HepG2 (cell line): ENCODE measurements around the gene CTCF. TPM values are rescaled to one million over a fixed set of nuclear protein-coding genes. Genes with fewer than 3 reads are reported as not detected.

Experiments used
- ATAC-seq: fragments of 200-7000 bp; cut with Tn5 transposase; 3 replicates; pipeline ENCODE4 v1.9.1; 2020; ENCODE audit warnings: mild to moderate bottlenecking, moderate library complexity
- BruUV-seq: library from RNA; stranded (reverse); fragments of 400-500 nt; replicated peaks from 2 replicates; lab custom pipeline; 2021; lab: Mats Ljungman, UMichigan
- CTCF ChIA-PET: fragments of 300-600 bp; formaldehyde crosslinking; extraction: SDS; loops from one replicate; lab custom pipeline; 2021; ENCODE audit warnings: low total read pairs, inconsistent platforms, low intra/inter-chr PET ratio; lab: Yijun Ruan, JAX
- POLR2A ChIA-PET: fragments of 350-600 bp; sonication (Branson Sonifier 250); formaldehyde crosslinking; loops from one replicate; lab custom pipeline; 2020; ENCODE audit warnings: antibody characterized with exemption, inconsistent platforms; lab: Yijun Ruan, JAX
- DNase-seq: peaks from one replicate; pipeline ENCODE4 v3.0.0-alpha.2; 2015; ENCODE audit warnings: low spot score
- FAIRE-seq: peaks from 3 replicates; lab custom pipeline; 2011; peaks lifted over from hg19 to GRCh38; lab: Jason Lieb, UNC
- H2AFZ ChIP-seq: one replicate; pipeline ENCODE4 v1.6.1; 2011; ENCODE audit warnings: low read length, inconsistent platforms
- H3K27ac ChIP-seq: fragments of 300-600 bp; 3 replicates; pipeline ENCODE4 v1.8.0; 2011; ENCODE audit warnings: mixed run types, mild to moderate bottlenecking, mixed read lengths, low read length, inconsistent platforms; ENCODE audit not compliant: insufficient read depth; ENCODE audit errors: extremely low read length
- H3K27me3 ChIP-seq, 2 experiments: fragments of 200-600 bp in 1 of 2; 2 replicates in 1 of 2; 3 replicates in 1 of 2; pipeline versions ENCODE4 v1.6.0 to v1.8.0; 2011; ENCODE audit warnings: low read length in 2 of 2, mild to moderate bottlenecking in 2 of 2, moderate library complexity in 2 of 2, inconsistent platforms in 1 of 2; ENCODE audit not compliant: insufficient read depth in 2 of 2, control insufficient read depth in 1 of 2
- H3K36me3 ChIP-seq, 2 experiments: fragments of 200-600 bp in 1 of 2; replicated peaks in 1 of 2; 2 replicates in 1 of 2; 3 replicates in 1 of 2; pipeline versions ENCODE4 v1.5.1 to v1.8.0; 2011; ENCODE audit warnings: low read length in 2 of 2, inconsistent platforms in 1 of 2; ENCODE audit not compliant: insufficient read depth in 2 of 2, control insufficient read depth in 1 of 2
- H3K4me1 ChIP-seq: 2 replicates; pipeline ENCODE4 v1.5.1; 2012; ENCODE audit warnings: low read length, inconsistent platforms; ENCODE audit not compliant: insufficient read depth
- H3K4me2 ChIP-seq: 2 replicates; pipeline ENCODE4 v1.6.0; 2011; ENCODE audit warnings: low read depth, low read length, inconsistent platforms
- H3K4me3 ChIP-seq, 3 experiments: fragments of 200-600 bp in 1 of 3; sonication (generic), shearing (Covaris generic) in 1 of 3; replicated peaks in 1 of 3; 2 replicates each; pipeline ENCODE4 v1.5.1; 2011 to 2016; ENCODE audit warnings: low read length in 3 of 3, inconsistent platforms in 2 of 3, low read depth in 2 of 3, mild to moderate bottlenecking in 2 of 3, control low read depth in 1 of 3, mixed read lengths in 1 of 3; ENCODE audit not compliant: insufficient read depth in 1 of 3
- H3K79me2 ChIP-seq: one replicate; pipeline ENCODE4 v1.6.1; 2011; ENCODE audit warnings: low read length, inconsistent platforms; ENCODE audit not compliant: insufficient read depth
- H3K9ac ChIP-seq: 2 replicates; pipeline ENCODE4 v1.6.0; 2011; ENCODE audit warnings: mild to moderate bottlenecking, low read depth, low read length, inconsistent platforms; ENCODE audit not compliant: insufficient read depth
- H3K9me3 ChIP-seq: 2 replicates; pipeline ENCODE4 v1.5.1; 2012; ENCODE audit warnings: mild to moderate bottlenecking, low read length
- H4K20me1 ChIP-seq: 2 replicates; pipeline ENCODE4 v1.6.0; 2011; ENCODE audit warnings: inconsistent platforms, mild to moderate bottlenecking, low read length, moderate library complexity; ENCODE audit not compliant: insufficient read depth
- CCDC6 ChIP-seq: sonication (generic); formaldehyde crosslinking; IDR thresholded peaks from 2 replicates; pipeline ENCODE4 v1.8.1; 2022; ENCODE audit warnings: mild to moderate bottlenecking, missing genetic modification reagents, moderate library complexity
- FOSL1 ChIP-seq: sonication (generic); formaldehyde crosslinking; IDR thresholded peaks from 2 replicates; pipeline ENCODE4 v1.9.0; 2021; ENCODE audit warnings: missing genetic modification reagents, borderline replicate concordance
- HOXA5 ChIP-seq: sonication (generic); formaldehyde crosslinking; IDR thresholded peaks from 2 replicates; pipeline ENCODE4 v1.4.0; 2020; ENCODE audit warnings: missing genetic modification reagents
- KAT8 ChIP-seq: IDR thresholded peaks from 2 replicates; pipeline ENCODE4 v1.6.1; 2016; ENCODE audit warnings: missing genetic modification reagents, missing compliant biosample characterization
- KLF16 ChIP-seq, 2 experiments: sonication (generic) in 1 of 2; formaldehyde crosslinking in 1 of 2; IDR thresholded peaks; 2 replicates each; pipeline versions ENCODE4 v1.6.1 to v1.8.0; 2016 to 2023; ENCODE audit warnings: missing genetic modification reagents in 2 of 2, missing compliant biosample characterization in 1 of 2
- NRL ChIP-seq: sonication (generic); formaldehyde crosslinking; IDR thresholded peaks from 2 replicates; pipeline ENCODE4 v1.5.0; 2020; ENCODE audit warnings: missing genetic modification reagents, mild to moderate bottlenecking, moderate library complexity, borderline replicate concordance
- REPIN1 ChIP-seq: sonication (generic); formaldehyde crosslinking; IDR thresholded peaks from 2 replicates; pipeline ENCODE4 v1.8.0; 2022; ENCODE audit warnings: missing genetic modification reagents, low read depth, mild to moderate bottlenecking, borderline replicate concordance
- ZFP82 ChIP-seq: sonication (generic); formaldehyde crosslinking; IDR thresholded peaks from 2 replicates; pipeline ENCODE4 v1.5.1; 2020; ENCODE audit warnings: mild to moderate bottlenecking, missing genetic modification reagents, borderline replicate concordance
- ZFY ChIP-seq: sonication (generic); formaldehyde crosslinking; IDR thresholded peaks from 2 replicates; pipeline ENCODE4 v1.4.0; 2020; ENCODE audit warnings: missing genetic modification reagents
- ZNF121 ChIP-seq: sonication (generic); formaldehyde crosslinking; IDR thresholded peaks from 2 replicates; pipeline ENCODE4 v1.5.0; 2020; ENCODE audit warnings: mild to moderate bottlenecking, missing genetic modification reagents
- ZNF274 ChIP-seq: sonication (generic); formaldehyde crosslinking; IDR thresholded peaks from 2 replicates; pipeline ENCODE4 v1.5.1; 2020; ENCODE audit warnings: mild to moderate bottlenecking, missing genetic modification reagents
- ZNF431 ChIP-seq: sonication (generic); formaldehyde crosslinking; IDR thresholded peaks from 2 replicates; pipeline ENCODE4 v1.9.0; 2022; ENCODE audit warnings: missing genetic modification reagents, low read depth, mild to moderate bottlenecking, borderline replicate concordance
- ZNF543 ChIP-seq: sonication (generic); formaldehyde crosslinking; IDR thresholded peaks from 2 replicates; pipeline ENCODE4 v1.4.0; 2020; ENCODE audit warnings: mild to moderate bottlenecking, missing genetic modification reagents
- ZNF766 ChIP-seq: sonication (generic); formaldehyde crosslinking; IDR thresholded peaks from 2 replicates; pipeline ENCODE4 v1.5.0; 2020; ENCODE audit warnings: missing genetic modification reagents, borderline replicate concordance
- ZNF777 ChIP-seq: sonication (generic); formaldehyde crosslinking; IDR thresholded peaks from 2 replicates; pipeline ENCODE4 v1.4.0; 2020; ENCODE audit warnings: missing genetic modification reagents
- WGBS: methylation state at CpG from one replicate; pipeline ENCODE4 v1.1.6; 2017; ENCODE audit warnings: low lambda C conversion rate; 5-methylcytosine and 5-hydroxymethylcytosine counted together
- in situ Hi-C: cut with HindIII; loops from 2 replicates; pipeline ENCODE4 v1.10.0; 2017; ENCODE audit warnings: low pct_unique_long_range_greater_than_20kb; ENCODE audit not compliant: extremely low pct_ligation_motif_present
- intact Hi-C: fragments of 100-400 bp; cut with micrococcal nuclease; formaldehyde crosslinking; loops from one replicate; pipeline ENCODE4 v1.10.0; 2022; ENCODE audit not compliant: unreplicated experiment
- polyA plus RNA-seq, 8 experiments: library from polyadenylated mRNA; depleted of rRNA in 3 of 8; stranded (reverse) in 7 of 8; unstranded in 1 of 8; fragments of >200 nt; fragmentation: Illumina TruSeq in 4 of 8; extraction: Trizol in 4 of 8; gene quantifications; 2 replicates each; pipeline versions ENCODE4 v1.2.1 to v1.2.3, GENCODE V29; 2011 to 2016; ENCODE audit warnings: low read depth in 4 of 8, missing spikeins in 1 of 8, mixed read lengths in 1 of 8; ENCODE audit not compliant: insufficient read depth in 1 of 8
- total RNA-seq, 5 experiments: library from RNA; depleted of rRNA; stranded (reverse); fragments of >200 nt; fragmentation: Illumina TruSeq; extraction: Trizol; gene quantifications; 2 replicates each; pipeline ENCODE4 v1.2.3, GENCODE V29; 2016; ENCODE audit warnings: low read depth in 1 of 5
- TF ChIP-seq, protein P1 (sequence below): sonication (generic); formaldehyde crosslinking; IDR thresholded peaks from 2 replicates; pipeline ENCODE4 v1.9.0; 2022; ENCODE audit warnings: low read depth, missing genetic modification reagents
- TF ChIP-seq, protein P2 (sequence below): sonication (generic); formaldehyde crosslinking; IDR thresholded peaks from 2 replicates; pipeline ENCODE4 v1.4.0; 2020; ENCODE audit warnings: mild to moderate bottlenecking, missing genetic modification reagents, borderline replicate concordance

Gene CTCF
- total and polyA plus RNA-seq, 2 of the 13 experiments (the other 11 are each of a cell fraction or from before 2014, with no cell fraction given) = 19.5 to 37.5 TPM

DNA sequence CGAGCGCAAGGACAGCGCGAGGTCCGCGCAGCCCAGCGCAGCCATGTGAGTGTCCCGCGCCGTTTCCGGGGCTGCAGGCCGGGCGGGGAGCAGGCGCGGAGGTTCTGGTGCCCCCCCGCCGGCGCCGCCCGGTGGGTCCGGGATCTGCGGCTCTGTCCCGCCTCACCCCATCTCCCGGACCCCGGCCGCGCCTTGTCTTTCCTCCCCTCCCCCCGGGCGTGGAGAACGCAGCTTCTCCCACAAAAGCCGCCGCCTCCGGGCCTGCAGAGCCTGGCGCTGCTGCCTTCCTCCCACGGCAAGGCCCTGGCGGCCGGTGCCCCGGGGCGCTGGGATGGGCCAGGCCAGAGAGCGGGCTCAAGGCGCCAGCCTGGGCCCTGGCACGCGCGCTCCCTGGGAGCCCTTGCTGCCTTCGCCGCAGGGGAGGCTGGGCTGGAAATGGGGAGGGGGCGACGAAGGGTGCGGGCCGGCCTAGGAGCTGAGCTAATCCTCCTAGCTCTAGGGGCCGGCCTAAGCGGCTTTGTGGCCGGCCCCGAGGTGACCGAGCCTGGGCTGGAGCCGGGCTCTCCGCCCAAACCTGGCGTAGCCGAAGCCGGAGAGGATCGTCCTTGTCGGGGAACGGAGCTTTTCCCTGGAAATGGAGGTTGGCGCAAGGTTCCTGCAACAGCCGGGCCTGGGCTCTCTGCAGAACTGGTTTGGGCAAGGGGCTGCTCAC, 33.3 kb upstream of the CTCF start:
- in situ Hi-C loops = no loop called here
- 3% methylated on average over 32 of the region's 65 CpGs for WGBS
- TF ChIP-seq ZNF766 (CRISPR knock-in tag) (peak; percentile 74; the same call in 1 of the 2 replicates), ZNF121 (CRISPR knock-in tag) (peak; percentile 89), CCDC6 (CRISPR knock-in tag) (0 out of 2 replicates have a peak, but pooled peaks have one; percentile 48), ZNF777 (CRISPR knock-in tag) (peak; percentile 47; the same call in 1 of the 2 replicates), ZNF431 (CRISPR knock-in tag) (0 out of 2 replicates have a peak, but pooled peaks have one; percentile 63), KLF16 (CRISPR knock-in tag; IDR thresholded peaks at IDR 0.05) (no peak), FOSL1 (CRISPR knock-in tag) (0 out of 2 replicates have a peak, but pooled peaks have one; percentile 17), ZFY (CRISPR knock-in tag) (peak; percentile 91), ZFP82 (CRISPR knock-in tag) (no peak), REPIN1 (peak; percentile 46; the same call in 1 of the 2 replicates), NRL (CRISPR knock-in tag) (peak; percentile 77), ZNF543 (peak; percentile 8; the same call in 1 of the 2 replicates), ZNF274 (CRISPR knock-in tag) (peak; percentile 50; the same call in 1 of the 2 replicates), HOXA5 (CRISPR knock-in tag) (0 out of 2 replicates have a peak, but pooled peaks have one; percentile 67), KAT8 (CRISPR knock-in tag) (no peak)
- TF ChIP-seq, protein P1, sequence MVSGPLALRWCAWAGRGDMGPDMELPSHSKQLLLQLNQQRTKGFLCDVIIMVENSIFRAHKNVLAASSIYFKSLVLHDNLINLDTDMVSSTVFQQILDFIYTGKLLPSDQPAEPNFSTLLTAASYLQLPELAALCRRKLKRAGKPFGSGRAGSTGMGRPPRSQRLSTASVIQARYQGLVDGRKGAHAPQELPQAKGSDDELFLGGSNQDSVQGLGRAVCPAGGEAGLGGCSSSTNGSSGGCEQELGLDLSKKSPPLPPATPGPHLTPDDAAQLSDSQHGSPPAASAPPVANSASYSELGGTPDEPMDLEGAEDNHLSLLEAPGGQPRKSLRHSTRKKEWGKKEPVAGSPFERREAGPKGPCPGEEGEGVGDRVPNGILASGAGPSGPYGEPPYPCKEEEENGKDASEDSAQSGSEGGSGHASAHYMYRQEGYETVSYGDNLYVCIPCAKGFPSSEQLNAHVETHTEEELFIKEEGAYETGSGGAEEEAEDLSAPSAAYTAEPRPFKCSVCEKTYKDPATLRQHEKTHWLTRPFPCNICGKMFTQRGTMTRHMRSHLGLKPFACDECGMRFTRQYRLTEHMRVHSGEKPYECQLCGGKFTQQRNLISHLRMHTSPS (CRISPR knock-in tag) = peak; percentile 1; the same call in 1 of the 2 replicates
- TF ChIP-seq, protein P2, sequence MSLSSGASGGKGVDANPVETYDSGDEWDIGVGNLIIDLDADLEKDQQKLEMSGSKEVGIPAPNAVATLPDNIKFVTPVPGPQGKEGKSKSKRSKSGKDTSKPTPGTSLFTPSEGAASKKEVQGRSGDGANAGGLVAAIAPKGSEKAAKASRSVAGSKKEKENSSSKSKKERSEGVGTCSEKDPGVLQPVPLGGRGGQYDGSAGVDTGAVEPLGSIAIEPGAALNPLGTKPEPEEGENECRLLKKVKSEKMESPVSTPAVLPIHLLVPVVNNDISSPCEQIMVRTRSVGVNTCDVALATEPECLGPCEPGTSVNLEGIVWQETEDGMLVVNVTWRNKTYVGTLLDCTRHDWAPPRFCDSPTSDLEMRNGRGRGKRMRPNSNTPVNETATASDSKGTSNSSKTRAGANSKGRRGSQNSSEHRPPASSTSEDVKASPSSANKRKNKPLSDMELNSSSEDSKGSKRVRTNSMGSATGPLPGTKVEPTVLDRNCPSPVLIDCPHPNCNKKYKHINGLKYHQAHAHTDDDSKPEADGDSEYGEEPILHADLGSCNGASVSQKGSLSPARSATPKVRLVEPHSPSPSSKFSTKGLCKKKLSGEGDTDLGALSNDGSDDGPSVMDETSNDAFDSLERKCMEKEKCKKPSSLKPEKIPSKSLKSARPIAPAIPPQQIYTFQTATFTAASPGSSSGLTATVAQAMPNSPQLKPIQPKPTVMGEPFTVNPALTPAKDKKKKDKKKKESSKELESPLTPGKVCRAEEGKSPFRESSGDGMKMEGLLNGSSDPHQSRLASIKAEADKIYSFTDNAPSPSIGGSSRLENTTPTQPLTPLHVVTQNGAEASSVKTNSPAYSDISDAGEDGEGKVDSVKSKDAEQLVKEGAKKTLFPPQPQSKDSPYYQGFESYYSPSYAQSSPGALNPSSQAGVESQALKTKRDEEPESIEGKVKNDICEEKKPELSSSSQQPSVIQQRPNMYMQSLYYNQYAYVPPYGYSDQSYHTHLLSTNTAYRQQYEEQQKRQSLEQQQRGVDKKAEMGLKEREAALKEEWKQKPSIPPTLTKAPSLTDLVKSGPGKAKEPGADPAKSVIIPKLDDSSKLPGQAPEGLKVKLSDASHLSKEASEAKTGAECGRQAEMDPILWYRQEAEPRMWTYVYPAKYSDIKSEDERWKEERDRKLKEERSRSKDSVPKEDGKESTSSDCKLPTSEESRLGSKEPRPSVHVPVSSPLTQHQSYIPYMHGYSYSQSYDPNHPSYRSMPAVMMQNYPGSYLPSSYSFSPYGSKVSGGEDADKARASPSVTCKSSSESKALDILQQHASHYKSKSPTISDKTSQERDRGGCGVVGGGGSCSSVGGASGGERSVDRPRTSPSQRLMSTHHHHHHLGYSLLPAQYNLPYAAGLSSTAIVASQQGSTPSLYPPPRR = no peak

More for the DNA sequence above, 33.3 kb upstream of the CTCF start:
- BruUV-seq = no TSS peak
- Histone ChIP-seq H3K27ac (peak overlapping the region; percentile 19), H3K9me3 (no peaks in the 10 kb centered on the region), H4K20me1 (peaks cover 17% of the 10 kb centered on the region; the same call in 1 of the 2 replicates), H3K4me3 (peak overlapping the region; percentile 69 to 82 (median 74)), H3K4me2 (peak overlapping the region; percentile 99), H3K79me2 (peaks cover 4% of the 10 kb centered on the region), H3K27me3 (peaks cover 9 to 28% of the 10 kb centered on the region in 2 experiments; a peak in 4 of 5 replicates), H2AFZ (no peak overlapping the region), H3K36me3 (no peaks in the 10 kb centered on the region), H3K4me1 (peaks cover 74% of the 10 kb centered on the region), H3K9ac (peak overlapping the region; percentile 74)
- POLR2A ChIA-PET = interaction anchor here (0.8 to 2.8 kb wide), 9 partner anchors 8 to 551 kb away, joined by 3 to 19 read pairs (median 5); partner anchors contain the start of genes ACD, C16orf86, CTCF and ENKD1
- ATAC-seq (peak; percentile 23), FAIRE-seq (no peak), DNase-seq (no peak)
- CTCF ChIA-PET = interaction anchor here (1.1 to 1.6 kb wide), 2 partner anchors 8 to 9 kb away, joined by 3 to 5 read pairs; no protein-coding TSS in a partner anchor
- intact Hi-C loops = no loop called here
